Neural progenitor cell (in vitro differentiated cells): Measurements from ENCODE around the gene DBNDD1. TPM values are rescaled to one million over a fixed set of nuclear protein-coding genes. Genes with fewer than 3 reads are reported as not detected.

ENCODE experiments used
- DNase-seq: peaks from one replicate; pipeline ENCODE4 v3.0.0-alpha.2; 2016; ENCODE audit warnings: low spot score
- H2AFZ ChIP-seq: fragments of 200-600 bp; sonication (generic); replicated peaks from 2 replicates; pipeline ENCODE4 v1.6.1; 2016; ENCODE audit warnings: antibody characterized with exemption
- H3F3A ChIP-seq: fragments of 200-600 bp; sonication (generic); 2 replicates; pipeline ENCODE4 v1.6.1; 2016; ENCODE audit warnings: antibody characterized with exemption, low read depth
- H3K27ac ChIP-seq: fragments of 200-600 bp; sonication (generic); 2 replicates; pipeline ENCODE4 v1.5.1; 2016; ENCODE audit warnings: mild to moderate bottlenecking
- H3K27me3 ChIP-seq: fragments of 200-600 bp; sonication (generic); 2 replicates; pipeline ENCODE4 v1.6.1; 2016; ENCODE audit warnings: mild to moderate bottlenecking, moderate library complexity
- H3K36me3 ChIP-seq: fragments of 200-600 bp; sonication (generic); 2 replicates; pipeline ENCODE4 v1.5.1; 2016
- H3K4me1 ChIP-seq: fragments of 200-600 bp; sonication (generic); 2 replicates; pipeline ENCODE4 v1.6.1; 2016; ENCODE audit warnings: mixed run types
- H3K4me2 ChIP-seq: fragments of 200-600 bp; sonication (generic); 2 replicates; pipeline ENCODE4 v1.6.1; 2016
- H3K4me3 ChIP-seq: fragments of 200-600 bp; sonication (generic); 2 replicates; pipeline ENCODE4 v1.5.1; 2016
- H3K79me2 ChIP-seq: fragments of 200-600 bp; sonication (generic); 2 replicates; pipeline ENCODE4 v1.6.1; 2016; ENCODE audit warnings: low read depth
- H3K9ac ChIP-seq: fragments of 200-600 bp; sonication (generic); 2 replicates; pipeline ENCODE4 v1.6.1; 2016
- H3K9me3 ChIP-seq: fragments of 200-600 bp; sonication (generic); 2 replicates; pipeline ENCODE4 v1.5.1; 2016; ENCODE audit warnings: low read depth
- H4K20me1 ChIP-seq: fragments of 200-600 bp; sonication (generic); 2 replicates; pipeline ENCODE4 v1.6.1; 2016; ENCODE audit warnings: low read depth
- H3K27ac Mint-ChIP-seq: 3 replicates; pipeline ENCODE4 v1.8.0; 2021; ENCODE audit warnings: mixed read lengths
- H3K27me3 Mint-ChIP-seq: 2 replicates; pipeline ENCODE4 v1.8.0; 2022; ENCODE audit warnings: low read depth, mild to moderate bottlenecking, inconsistent platforms, moderate library complexity, mixed read lengths; ENCODE audit not compliant: insufficient read depth
- H3K36me3 Mint-ChIP-seq: 3 replicates; pipeline ENCODE4 v1.8.0; 2021; ENCODE audit warnings: mixed read lengths
- H3K4me1 Mint-ChIP-seq: 3 replicates; pipeline ENCODE4 v1.8.0; 2021; ENCODE audit warnings: mixed read lengths
- H3K4me3 Mint-ChIP-seq: 3 replicates; pipeline ENCODE4 v1.8.0; 2021; ENCODE audit warnings: mild to moderate bottlenecking, moderate library complexity, mixed read lengths
- H3K9me3 Mint-ChIP-seq: 3 replicates; pipeline ENCODE4 v1.8.0; 2020; ENCODE audit warnings: mixed read lengths
- CTCF ChIP-seq: fragments of 200-600 bp; sonication (generic); IDR thresholded peaks from 2 replicates; pipeline ENCODE4 v1.5.1; 2017; ENCODE audit warnings: antibody characterized with exemption, mild to moderate bottlenecking
- EZH2 ChIP-seq: fragments of 200-600 bp; sonication (generic); IDR thresholded peaks from 2 replicates; pipeline ENCODE4 v1.6.1; 2017; ENCODE audit warnings: antibody characterized with exemption, mild to moderate bottlenecking, moderate library complexity
- EZH2phosphoT487 ChIP-seq: fragments of 200-600 bp; sonication (generic); IDR thresholded peaks from 2 replicates; pipeline ENCODE4 v1.6.1; 2017; ENCODE audit warnings: antibody characterized with exemption
- total RNA-seq: library from RNA; depleted of rRNA; stranded (reverse); fragments of >200 nt; gene quantifications from 2 replicates; pipeline ENCODE4 v1.2.3, GENCODE V29; 2015; ENCODE audit warnings: low replicate concordance

Gene DBNDD1
- total RNA-seq, 1 donor from 2014 or later: 5.2 TPM

- Histone ChIP-seq H3K9ac (no peak overlapping the region), H3F3A (no peaks in the 10 kb centered on the region), H3K27ac (no peak overlapping the region), H3K4me2 (no peak overlapping the region), H3K27me3 (no peaks in the 10 kb centered on the region), H3K36me3 (no peaks in the 10 kb centered on the region), H2AFZ (no peak overlapping the region), H3K9me3 (no peaks in the 10 kb centered on the region), H3K4me1 (peaks cover 6% of the 10 kb centered on the region), H3K4me3 (no peak overlapping the region), H4K20me1 (peaks cover 17% of the 10 kb centered on the region), H3K79me2 (no peaks in the 10 kb centered on the region)
- Mint-ChIP-seq H3K9me3 (peaks cover 6% of the 10 kb centered on the region), H3K36me3 (peaks cover 12% of the 10 kb centered on the region), H3K27ac (no peak overlapping the region), H3K27me3 (peaks cover 4% of the 10 kb centered on the region), H3K4me1 (peaks cover 21% of the 10 kb centered on the region), H3K4me3 (no peak overlapping the region)
- no peak for TF ChIP-seq EZH2
- no peak for TF ChIP-seq EZH2phosphoT487
- TF ChIP-seq CTCF: no peak
- DNase-seq: no peak
These were observed 53.6 kb downstream of the DBNDD1 start for GRCh38 chr16:89965447-89966225.

GRCh38 chr16:89964201-89964600 lies 55.1 kb downstream of the DBNDD1 start:
- H3K4me1 Mint-ChIP-seq: peaks cover 21% of the 10 kb centered on the region
- H3K27me3 Mint-ChIP-seq: no peaks in the 10 kb centered on the region
- Histone ChIP-seq H3K9ac (no peak overlapping the region), H3K27me3 (no peaks in the 10 kb centered on the region), H2AFZ (no peak overlapping the region), H3F3A (no peaks in the 10 kb centered on the region), H3K79me2 (no peaks in the 10 kb centered on the region), H3K4me1 (peaks cover 6% of the 10 kb centered on the region), H3K4me2 (no peak overlapping the region), H3K9me3 (no peaks in the 10 kb centered on the region), H3K27ac (no peak overlapping the region), H4K20me1 (peaks cover 17% of the 10 kb centered on the region), H3K4me3 (no peak overlapping the region), H3K36me3 (no peaks in the 10 kb centered on the region)
- H3K4me3 Mint-ChIP-seq: no peak overlapping the region
- no peak for DNase-seq
- peaks cover 15% of the 10 kb centered on the region for H3K36me3 Mint-ChIP-seq
- TF ChIP-seq EZH2phosphoT487: no peak
- no peak for TF ChIP-seq EZH2
- no peaks in the 10 kb centered on the region for H3K9me3 Mint-ChIP-seq
- no peak overlapping the region for H3K27ac Mint-ChIP-seq

GRCh38 chr16:89962754-89963498 lies 56.3 kb downstream of the DBNDD1 start:
- H3K9me3 ChIP-seq: no peaks in the 10 kb centered on the region
- H3K36me3 ChIP-seq: no peaks in the 10 kb centered on the region
- TF ChIP-seq EZH2 (no peak), CTCF (no peak), EZH2phosphoT487 (no peak)
- H3K4me1 ChIP-seq: peaks cover 6% of the 10 kb centered on the region
- H3K4me3 ChIP-seq: no peak overlapping the region
- Mint-ChIP-seq H3K27me3 (peaks cover 2% of the 10 kb centered on the region), H3K36me3 (peaks cover 18% of the 10 kb centered on the region), H3K4me3 (no peak overlapping the region), H3K9me3 (no peaks in the 10 kb centered on the region), H3K27ac (no peak overlapping the region), H3K4me1 (peaks cover 16% of the 10 kb centered on the region)
- no peak overlapping the region for H3K27ac ChIP-seq
- H4K20me1 ChIP-seq: peaks cover 12% of the 10 kb centered on the region
- H2AFZ ChIP-seq: no peak overlapping the region
- no peak for DNase-seq
- no peaks in the 10 kb centered on the region for H3K79me2 ChIP-seq
- no peak overlapping the region for H3K9ac ChIP-seq
- H3K4me2 ChIP-seq: no peak overlapping the region
- no peaks in the 10 kb centered on the region for H3K27me3 ChIP-seq
- no peaks in the 10 kb centered on the region for H3F3A ChIP-seq
